Cardiac fibroblast (primary cell): ENCODE data around the gene PKD1L1.

Experiments
- DNase-seq, 2 donors: peaks; one replicate each; pipeline versions ENCODE4 v3.0.0 to v3.0.0-alpha.2; 2010; ENCODE audit warnings: low read depth in 2 of 2
- H3K4me3 ChIP-seq, 2 donors: replicated peaks in 1 of 2; 1 replicate in 1 of 2; 2 replicates in 1 of 2; pipeline ENCODE4 v1.5.1; 2011; ENCODE audit warnings: low read depth in 2 of 2, low read length in 2 of 2, mild to moderate bottlenecking in 2 of 2, moderate library complexity in 1 of 2
- TF ChIP-seq, protein P1 (sequence below): IDR thresholded peaks from one replicate; pipeline ENCODE4 v1.5.1; 2011; ENCODE audit warnings: low read depth, mild to moderate bottlenecking, low read length, inconsistent platforms

The PKD1L1 gene

DNA sequence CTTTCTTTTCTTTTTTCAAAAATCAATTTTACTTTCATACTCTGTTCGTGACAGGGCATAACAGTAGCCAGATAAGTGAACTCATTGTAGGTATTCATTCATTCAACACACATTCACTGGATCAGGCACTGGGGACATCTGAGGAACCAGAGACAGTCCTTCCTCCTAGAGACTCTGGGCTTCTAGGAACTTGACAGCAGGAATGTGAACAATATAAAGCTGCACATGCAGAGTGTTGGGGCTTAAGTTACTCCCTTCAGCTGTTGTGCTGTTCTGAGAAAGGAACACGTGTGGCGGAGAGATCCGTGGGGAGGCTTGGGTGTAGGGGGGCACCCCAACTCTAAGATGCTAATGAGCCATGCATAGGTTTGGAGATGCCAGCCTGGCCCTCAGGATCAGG lies 120.4 kb downstream of the PKD1L1 start:
- H3K4me3 ChIP-seq = no peak overlapping the region
- no peak for DNase-seq
- TF ChIP-seq, protein P1, sequence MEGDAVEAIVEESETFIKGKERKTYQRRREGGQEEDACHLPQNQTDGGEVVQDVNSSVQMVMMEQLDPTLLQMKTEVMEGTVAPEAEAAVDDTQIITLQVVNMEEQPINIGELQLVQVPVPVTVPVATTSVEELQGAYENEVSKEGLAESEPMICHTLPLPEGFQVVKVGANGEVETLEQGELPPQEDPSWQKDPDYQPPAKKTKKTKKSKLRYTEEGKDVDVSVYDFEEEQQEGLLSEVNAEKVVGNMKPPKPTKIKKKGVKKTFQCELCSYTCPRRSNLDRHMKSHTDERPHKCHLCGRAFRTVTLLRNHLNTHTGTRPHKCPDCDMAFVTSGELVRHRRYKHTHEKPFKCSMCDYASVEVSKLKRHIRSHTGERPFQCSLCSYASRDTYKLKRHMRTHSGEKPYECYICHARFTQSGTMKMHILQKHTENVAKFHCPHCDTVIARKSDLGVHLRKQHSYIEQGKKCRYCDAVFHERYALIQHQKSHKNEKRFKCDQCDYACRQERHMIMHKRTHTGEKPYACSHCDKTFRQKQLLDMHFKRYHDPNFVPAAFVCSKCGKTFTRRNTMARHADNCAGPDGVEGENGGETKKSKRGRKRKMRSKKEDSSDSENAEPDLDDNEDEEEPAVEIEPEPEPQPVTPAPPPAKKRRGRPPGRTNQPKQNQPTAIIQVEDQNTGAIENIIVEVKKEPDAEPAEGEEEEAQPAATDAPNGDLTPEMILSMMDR = no peak

DNA sequence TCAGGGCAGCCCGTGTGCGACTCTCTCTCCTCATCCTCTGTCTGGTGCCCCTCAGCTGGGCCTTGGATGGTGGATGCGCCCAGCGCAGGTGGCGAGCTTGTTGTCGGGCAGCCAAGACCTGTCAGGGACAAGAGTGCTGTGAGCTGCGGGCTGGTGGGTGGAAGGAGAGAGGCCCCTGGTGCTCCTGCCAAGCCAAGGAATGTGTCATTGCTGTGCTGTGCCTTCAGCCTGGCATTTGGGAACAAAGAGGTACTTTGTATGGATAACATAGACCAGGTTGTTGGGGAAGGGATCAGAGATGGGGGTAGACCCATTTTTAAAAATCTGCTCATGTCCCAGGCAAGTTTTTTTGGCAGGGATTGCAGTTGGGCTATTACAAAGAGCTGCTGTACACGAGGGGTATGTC lies 120.9 kb downstream of the PKD1L1 start:
- no peak overlapping the region for H3K4me3 ChIP-seq
- TF ChIP-seq, protein P1 = no peak
- DNase-seq = no peak

DNA sequence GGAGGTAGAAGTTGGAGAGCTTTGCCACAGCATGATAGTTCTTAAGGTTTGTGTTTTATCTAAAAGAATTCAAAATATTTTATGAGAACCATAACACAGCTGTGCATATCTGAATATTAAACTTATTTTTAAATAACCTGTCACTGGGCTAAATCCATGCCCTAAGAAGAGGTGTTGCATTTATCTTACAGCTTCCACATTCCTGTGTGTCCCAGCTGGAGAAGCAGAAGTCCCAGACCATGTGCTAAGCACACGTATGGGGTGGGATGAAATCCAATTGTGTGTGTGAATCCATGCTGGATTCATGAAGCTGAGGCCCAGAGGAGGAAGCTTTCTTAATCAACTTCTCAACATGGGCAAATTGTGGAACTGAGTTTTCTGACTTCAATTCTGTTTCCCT lies 121.5 kb downstream of the PKD1L1 start:
- TF ChIP-seq, protein P1 = no peak
- no peak overlapping the region for H3K4me3 ChIP-seq
- DNase-seq = no peak

DNA sequence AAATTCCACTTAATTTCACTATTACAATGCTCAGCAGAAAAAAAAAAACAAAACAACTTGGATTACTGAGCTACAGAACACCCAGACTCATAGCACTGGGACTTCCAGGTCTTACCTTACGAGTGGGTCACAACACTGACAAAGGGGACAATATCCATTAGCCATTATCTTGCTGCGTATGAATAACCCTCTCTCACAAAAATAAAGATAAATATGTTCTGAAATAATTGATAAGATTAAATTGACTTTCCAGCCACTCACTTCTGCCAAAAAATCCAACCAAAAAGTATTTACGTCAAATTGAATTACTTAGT lies 128.7 kb downstream of the PKD1L1 start:
- no peak overlapping the region for H3K4me3 ChIP-seq
- TF ChIP-seq, protein P1 = no peak
- DNase-seq = no peak

DNA sequence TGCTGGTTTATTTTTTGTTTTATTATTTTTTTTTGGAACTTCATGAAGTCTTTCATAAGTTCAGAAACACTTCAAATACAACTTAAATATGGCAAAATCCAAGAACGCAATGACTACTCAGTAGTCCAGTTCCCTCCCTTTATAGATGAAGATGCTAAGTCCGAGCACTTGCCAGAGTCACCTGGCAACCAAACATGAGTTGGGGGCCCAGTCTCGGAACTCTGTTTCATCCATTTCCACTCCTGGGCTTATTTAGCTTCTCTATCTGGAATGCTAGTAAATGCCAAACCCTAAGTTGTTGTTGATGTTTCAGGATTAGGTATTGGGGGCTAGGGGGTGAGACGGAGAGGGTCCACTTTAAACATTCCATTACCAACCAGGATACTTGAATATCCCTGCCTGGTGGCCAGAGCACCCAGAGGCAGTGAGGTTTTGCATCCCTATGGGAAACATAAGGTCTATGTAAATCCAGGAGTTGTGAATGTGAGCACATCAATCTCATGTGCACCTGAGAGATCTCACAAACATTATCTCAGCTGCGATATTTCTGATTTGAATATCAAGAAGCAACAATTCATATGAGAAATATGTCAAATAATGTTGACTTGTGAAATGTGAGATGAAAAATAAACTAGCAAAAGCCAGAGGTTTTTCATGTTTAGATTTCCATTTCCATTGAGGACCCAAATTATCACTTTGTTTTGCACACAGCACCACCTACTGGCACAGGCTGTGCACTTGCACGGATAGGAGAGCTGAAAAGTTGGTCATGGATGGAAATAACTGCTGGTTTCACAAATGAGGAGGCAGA lies 129.3 kb downstream of the PKD1L1 start:
- no peak overlapping the region for H3K4me3 ChIP-seq
- TF ChIP-seq, protein P1 = peak; percentile 97
- peak; percentile 86 to 89 for DNase-seq

DNA sequence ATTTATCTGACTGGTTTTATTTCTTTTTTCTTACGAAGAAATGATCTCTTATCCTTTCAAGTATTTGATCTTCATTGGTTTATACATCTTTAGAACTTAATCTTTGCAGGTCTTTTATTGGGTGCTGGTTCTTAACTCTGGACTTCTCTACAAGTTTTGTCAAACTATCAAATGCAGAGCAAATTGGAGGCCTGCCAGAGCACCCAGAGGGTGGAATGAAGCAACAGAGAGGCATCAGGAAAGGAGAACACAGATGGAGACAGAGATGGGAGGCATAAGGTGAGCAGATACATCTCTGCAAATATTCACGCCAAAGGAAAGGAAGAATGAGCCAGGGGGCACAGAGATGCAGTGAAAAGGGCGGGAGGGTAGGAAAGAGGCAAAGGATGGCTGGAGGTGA lies 130.3 kb downstream of the PKD1L1 start:
- TF ChIP-seq, protein P1 = no peak
- peak; percentile 28 to 29 for DNase-seq
- H3K4me3 ChIP-seq = no peak overlapping the region

DNA sequence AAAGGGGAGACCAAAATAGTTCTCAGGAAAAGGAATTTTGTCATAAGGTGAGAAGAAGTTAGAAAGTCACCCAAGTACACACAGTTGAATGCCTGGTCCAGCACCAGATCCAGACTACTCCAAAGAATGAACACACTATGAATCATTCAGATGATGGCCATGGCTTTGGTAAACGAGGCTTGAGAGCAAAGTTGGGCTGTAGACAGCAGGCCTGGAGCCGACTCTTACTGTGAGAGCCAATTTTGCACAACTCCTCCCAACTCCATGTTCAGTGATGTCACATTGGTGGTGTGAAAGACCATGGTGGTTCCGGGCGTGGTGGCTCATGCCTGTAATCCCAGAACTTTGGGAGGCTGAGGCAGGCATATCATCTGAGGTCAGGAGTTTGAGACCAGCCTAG lies 131.6 kb downstream of the PKD1L1 start:
- DNase-seq = peak; percentile 28 to 80
- H3K4me3 ChIP-seq = no peak overlapping the region
- TF ChIP-seq, protein P1 = no peak
